Endometrial microvascular endothelial cells (primary cell): ENCODE data around the gene THSD4. TPM values are rescaled to one million over a fixed set of nuclear protein-coding genes. Genes with fewer than 3 reads are reported as not detected.

Source experiments
- in situ Hi-C: cut with HindIII; loops from 2 replicates; pipeline ENCODE4 v1.10.0; 2017; ENCODE audit warnings: low sequenced_read_pairs, low pct_unique_long_range_greater_than_20kb; ENCODE audit errors: inconsistent ontology term
- total RNA-seq: library from RNA; depleted of rRNA; stranded (reverse); fragments of >200 nt; gene quantifications from one replicate; pipeline ENCODE4 v1.2.3, GENCODE V29; 2015; ENCODE audit errors: inconsistent ontology term

Gene THSD4
- total RNA-seq, 1 donor from 2014 or later: 45.7 TPM

DNA sequence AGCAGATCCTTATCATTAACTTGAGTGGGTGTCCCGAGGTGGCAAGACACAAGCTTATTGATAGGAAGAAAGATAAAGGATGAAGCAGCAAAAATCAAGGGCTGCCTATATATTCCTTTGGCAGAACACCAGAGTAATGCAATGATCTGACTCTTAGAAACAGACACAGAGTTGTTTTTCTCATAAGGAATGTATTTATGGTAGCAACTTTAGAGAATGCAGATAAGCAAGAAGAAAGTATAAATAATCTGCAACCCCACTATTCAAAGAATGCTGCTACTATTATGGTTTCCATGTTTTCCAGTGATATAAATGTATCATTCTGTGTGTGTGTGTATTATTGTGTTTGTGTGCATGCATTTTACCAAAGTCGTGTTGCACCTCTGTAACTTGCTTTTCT lies 208.3 kb downstream of the THSD4 start:
- in situ Hi-C loops: no loop called here

DNA sequence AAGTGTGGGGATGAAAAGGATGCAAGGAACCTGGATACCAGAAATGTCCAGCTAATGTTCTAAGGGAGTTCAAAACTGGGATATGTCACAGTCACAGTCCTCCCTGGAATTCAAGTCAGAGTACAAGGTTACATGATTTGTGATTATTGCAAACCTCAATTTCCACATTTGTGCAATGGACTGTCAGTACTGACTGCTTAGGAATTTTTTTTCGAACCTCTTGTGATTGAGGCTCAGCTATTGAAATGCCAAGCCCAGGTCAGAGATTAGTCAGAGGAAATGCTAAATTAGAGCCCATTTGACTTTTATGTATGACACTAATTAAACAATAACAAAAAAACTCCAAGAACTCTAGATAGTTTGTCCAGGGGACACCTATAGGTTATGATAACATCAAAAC lies 210.2 kb downstream of the THSD4 start:
- in situ Hi-C loops: no loop called here

DNA sequence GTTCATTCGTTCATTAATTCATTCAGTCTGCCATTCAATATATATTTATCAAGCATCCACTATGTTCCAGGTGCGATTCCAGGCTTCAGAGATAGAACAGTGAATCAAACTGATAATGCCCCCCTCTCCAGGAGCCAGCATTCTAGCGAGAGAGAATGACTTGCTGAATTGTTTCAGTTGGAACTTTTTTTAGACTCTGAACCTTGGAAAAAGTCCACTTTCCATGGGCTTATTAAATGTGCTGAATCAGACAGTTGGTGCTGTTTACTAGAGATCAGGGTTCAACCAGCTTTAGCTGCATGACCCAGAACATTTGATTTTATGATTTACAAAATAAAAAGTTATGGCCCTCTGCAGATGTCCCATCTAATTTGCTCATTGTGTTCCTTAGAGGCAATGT lies 213.2 kb downstream of the THSD4 start:
- in situ Hi-C loops: no loop called here

DNA sequence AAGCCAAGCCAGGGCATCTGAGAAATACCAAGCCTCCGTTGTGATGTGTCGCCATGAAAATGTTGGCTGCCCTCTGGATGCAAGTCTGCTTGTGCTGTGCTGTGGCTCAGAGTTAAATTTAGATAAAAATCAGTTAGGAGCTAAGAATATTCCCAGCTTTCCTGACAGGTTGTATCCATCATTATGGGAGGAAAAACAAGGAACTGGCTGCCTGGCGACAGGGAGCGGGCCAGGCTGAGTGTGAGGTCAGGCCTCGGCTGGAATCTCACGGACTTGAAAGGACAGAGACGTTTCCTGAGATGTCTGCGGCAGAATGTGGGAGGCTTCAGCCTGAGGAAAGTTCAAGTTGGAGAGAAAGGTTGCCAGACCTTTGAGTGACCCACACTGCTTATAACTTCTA lies 213.8 kb downstream of the THSD4 start:
- in situ Hi-C loops: no loop called here

DNA sequence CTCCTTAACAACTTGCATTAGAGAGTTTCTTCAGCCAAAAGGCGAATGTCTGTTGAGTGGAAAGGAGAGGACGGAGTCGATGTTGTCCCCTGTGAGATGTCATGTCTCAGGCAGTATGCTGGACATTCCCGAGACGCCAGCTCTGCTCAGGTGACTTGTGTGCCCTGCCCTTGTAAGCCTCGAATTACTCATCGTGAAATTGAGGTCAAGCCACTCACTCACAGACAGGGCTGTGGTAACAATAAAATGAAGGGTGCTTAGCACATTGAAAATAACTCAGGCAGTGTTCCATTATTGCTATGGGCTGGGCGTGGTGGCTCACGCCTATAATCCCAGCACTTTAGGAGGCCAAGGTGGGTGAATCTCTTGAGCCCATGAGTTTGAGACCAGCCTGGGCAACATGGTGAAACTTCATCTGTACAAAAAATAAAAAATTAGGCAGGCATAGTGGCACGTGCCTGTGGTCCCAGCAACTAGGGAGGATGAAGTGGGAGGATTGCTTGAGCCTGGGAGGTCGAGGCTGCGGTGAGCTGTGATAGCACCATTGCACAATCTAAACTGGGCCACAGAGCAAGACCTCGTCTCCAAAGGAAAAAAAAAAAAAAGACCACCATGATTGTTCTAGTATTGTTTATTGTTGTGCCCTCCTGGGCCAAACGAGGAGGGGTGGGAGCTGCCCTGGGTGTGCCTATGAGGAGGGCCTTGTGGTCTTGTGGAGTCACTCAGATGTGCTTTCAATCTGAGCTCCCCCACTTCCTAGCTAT lies 214.4 kb downstream of the THSD4 start:
- in situ Hi-C loops: no loop called here

DNA sequence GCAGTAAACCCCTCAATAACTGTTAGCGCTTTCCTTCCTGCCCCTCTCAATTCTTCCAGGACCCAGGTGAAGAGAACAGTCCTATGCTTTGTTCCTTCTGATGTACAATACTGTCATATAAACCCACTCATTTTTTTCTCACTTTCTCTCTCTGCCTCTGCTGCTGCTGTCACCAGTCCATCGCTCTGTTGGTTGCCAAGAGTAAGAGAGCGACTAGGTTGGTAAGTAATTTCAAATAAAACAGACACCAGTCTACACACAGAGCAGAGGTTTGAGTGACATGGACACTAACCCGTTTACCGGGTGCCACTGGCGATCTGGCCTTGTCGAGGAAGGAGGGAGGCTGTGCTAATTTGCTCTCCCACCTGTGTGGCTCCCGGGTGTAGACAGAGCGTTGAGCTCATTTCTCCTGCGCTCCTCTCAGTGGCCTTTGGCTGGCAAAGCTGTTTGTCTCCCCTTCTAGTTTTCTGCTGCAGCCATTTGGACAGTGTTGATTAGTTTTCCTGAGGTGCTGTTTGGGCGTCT lies 215.4 kb downstream of the THSD4 start:
- in situ Hi-C loops: no loop called here

DNA sequence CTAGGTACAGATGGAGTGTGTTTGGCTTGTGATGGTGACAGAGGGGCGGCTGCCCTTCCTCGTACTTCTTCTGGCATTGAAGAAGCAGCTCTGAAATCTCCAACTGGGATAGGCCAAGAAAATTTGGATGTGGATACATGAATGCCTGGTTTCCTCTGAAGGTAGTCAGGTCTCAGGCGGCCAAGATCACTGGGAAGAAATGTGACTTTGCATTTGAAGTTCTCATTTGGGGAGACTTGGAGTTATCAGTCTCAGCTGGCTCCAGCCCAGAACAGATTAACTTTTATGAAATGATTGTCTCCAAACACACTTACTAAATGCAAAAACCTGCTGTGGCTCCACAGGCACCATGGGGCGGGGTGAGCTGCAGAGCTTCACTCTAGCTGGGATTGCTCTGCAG lies 215.9 kb downstream of the THSD4 start:
- in situ Hi-C loops: no loop called here

DNA sequence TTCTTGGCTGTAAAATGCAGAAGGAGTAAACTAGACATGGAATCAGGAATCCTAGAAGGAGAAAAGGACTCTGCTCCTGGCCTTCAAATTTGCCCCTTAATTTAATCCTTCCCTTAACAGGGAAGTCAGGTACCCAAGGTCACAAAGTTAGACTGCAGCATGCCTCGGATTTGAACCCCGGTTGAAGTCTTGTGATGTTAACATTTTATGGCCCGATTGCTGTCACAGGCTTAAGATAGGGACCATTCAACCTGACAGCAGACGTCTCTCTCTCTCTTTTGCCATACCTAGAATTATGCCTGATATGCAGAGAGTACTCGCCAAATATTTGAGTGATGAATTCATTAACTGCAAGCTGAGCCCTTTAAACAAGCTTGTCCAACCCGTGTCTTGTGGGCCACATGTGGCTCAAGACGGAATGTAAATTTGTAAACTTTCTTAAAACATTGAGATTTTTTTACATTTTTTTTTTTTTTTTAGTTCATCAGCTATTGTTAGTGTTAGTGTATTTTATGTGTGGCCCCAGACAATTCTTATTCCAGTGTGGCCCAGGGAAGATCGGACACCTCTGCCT lies 217.2 kb downstream of the THSD4 start:
- in situ Hi-C loops: no loop called here

DNA sequence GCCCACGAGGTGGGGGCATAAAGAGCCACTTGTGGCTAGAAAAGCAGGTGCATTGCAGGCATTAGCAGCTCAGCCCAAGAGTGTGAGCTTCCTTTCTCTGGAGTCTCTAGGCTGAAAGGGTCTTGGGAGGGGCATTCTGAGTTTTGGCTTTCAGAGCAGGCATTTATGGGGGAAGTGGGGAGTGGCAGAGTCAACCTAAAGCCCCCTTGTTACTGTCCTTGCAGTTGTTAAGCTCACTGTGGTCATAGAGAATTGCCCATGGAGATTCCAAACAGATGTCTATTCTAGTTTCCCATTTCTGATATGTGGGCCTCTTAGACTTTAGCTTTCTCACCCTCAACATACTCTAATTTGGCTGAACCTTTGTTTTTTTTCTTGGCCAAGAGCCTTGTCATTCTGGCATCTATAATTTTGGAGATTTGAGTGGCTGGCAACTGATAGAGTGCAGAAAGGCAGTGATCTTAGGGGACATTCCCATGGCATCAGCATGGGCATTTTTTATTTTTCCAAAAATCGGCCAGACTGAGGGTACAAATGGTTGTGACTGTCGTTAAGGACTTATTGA lies 217.9 kb downstream of the THSD4 start:
- in situ Hi-C loops: no loop called here

DNA sequence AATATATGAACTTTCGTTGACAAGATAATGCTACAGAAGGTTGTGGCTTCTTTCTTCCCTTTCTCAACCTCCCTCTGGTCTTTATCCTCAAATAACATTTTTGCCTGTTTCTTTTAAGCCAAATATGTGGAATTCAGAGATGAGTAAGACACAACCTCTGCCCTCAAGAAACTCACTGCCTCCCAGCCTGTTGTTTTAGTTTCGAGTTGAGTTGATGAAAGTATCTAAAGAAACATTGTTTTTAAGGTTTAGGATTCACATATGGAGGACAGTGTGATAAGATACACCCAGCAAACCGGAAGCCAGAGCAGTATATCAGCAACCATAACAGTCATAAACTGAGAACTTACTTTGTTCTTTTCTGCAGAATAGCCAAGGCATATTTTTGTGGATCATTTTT lies 218.6 kb downstream of the THSD4 start:
- in situ Hi-C loops: no loop called here

DNA sequence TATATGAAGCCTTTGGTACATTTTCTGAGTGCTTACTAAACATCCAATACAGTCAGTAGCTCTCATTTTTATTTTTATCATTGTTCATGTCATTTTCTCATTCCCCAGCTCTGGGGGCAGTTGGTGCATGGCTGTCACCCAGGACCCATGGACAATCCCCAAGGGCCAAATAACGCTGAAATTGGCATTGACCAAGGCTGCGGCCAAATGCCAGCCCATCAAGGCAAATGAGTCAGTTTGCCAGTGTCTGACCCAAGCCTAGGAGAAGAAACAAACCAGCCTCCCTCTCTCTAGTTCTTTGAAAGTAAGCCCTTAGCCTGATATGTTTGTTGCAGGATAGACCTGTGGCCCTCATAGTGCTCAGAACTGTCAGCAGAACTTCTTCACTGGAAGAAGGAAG lies 219.2 kb downstream of the THSD4 start:
- in situ Hi-C loops: no loop called here

DNA sequence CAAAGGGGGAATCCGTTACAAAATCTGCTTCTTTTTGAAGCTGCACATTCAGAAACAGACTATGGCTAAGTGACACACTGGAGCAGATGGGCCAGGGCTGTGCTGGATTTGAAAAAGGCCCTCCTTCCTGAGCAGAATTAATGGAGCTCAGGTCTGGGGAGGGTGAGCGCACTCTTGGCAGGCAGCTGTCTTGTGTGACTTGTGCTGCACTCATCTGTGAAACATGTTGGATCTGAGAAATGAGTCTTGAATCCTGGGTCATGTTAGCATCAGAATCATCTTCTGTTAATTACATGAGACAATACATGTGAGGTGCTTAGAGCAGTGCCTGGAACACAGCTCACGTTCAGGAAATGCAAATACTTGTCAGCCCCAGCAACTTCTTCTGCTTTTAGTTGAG lies 219.6 kb downstream of the THSD4 start:
- in situ Hi-C loops: no loop called here

DNA sequence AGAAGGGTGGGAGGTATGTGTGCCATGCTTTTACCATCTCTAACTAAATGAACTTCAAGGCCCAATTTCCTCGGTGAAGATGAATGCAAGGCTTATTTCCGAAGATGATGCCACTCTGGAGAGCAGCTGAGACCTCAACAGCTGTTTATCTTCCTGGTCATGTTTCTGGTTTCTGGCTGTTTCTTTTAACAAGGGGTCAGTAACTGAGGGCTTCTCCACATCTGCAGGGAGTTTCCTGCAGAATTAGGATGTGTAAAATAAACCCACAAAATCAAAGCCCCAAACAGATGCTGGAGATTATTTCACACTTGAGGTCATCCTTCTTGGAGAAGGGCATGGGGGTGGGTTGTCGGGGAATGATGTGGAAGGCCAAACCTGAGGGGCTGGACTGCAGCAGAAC lies 220.3 kb downstream of the THSD4 start:
- in situ Hi-C loops: no loop called here

DNA sequence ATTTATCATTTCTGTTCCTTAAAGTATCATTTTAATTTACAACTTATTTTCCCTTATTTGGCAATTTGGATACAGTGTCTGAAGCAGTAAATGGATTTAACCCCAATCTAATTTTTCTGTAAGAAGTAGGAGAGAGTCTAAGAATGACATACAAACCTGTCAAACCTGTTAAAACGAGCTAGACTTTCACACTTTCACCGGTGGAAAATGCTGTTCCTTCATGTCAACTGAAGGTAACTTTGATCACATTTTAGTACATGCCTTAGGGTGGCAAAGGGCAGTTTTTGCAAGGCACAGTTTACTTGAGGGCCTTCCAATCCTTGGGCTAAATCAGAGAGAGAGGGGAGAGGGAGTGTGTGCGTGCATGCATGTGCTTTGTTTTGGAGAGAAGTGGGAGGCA lies 221.4 kb downstream of the THSD4 start:
- in situ Hi-C loops: no loop called here

DNA sequence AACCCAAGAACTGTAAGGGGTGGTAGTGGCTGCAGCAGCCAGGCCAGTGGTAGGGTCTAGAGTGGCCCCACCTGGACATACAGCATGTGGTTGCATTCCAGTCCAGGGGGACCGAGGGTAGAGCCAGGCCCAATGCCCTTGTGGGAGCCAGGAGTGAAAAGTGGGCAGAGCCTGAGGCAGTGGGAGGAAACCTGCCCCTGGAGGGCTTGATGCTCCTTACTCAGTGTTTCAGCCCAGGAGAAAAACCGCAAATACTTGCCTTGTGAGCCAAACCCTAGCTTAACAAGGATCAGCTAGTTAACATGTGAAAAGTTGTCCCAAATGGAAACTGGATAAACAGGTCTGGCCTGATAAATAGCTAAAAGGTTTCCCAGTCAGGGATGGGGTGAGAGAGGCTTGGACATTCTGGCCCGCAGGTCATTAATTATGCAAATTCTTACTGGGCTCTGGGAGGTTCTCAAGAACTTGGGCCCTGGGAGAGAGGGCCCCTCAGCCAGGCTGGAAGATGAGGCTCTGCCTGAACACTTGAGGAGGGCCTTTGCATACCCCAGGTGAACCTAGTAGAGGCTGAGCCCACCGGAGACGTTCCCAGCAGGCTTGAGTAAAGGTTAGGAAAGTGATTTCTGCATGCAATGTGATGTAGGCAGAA lies 222.1 kb downstream of the THSD4 start:
- in situ Hi-C loops: no loop called here

DNA sequence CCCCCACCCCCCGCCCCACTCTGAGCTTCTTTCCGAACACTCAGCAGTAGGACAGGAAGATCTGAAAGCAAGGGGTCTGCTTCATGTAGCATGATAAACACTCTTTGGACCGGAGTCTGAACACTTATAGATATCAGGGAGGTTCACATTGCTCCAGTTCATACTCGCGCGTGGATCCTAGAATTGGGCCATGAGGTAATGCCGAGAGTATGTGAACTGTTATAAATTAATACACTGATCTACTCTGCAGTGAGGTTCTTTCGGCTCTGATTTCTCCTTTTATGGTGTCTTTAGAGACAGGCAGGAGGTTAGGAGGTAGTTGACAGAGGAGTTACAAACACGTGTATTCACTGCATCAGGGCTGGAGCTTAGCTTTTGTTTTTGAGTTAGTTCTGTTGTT lies 223.0 kb downstream of the THSD4 start:
- in situ Hi-C loops: no loop called here

DNA sequence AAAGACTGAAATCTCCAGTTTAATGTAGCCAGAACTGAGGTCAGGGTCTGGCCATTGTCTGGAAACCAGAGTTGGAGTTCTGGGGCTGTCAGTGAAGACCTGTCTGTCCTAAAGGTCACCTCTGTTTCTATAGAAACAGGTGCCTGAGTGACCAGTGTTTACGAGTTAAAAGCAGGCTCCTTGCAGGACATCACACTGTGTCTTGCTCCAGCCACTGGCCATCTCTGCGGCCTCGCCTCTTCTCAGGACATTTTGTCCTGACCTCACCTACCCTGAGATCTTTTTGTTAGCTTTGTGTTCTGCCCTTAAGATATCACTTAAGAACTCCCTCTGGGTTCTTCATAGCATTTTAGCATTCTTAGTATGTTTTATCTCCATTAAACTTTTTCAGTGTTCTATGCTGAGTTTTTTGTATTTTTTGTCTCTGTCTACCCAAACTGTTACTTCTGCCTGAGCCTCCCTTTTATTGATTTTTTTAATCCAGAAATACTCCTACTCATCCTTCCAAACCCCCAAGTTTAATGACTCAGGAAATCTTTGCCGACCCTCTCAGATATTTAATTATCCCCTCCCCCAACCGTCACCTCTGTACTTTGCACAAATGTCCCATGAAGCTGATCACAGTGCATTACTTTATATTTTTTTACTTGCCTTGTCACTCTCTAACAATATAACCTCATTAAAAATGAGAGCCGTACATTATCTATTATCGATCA lies 223.7 kb downstream of the THSD4 start:
- in situ Hi-C loops: no loop called here

DNA sequence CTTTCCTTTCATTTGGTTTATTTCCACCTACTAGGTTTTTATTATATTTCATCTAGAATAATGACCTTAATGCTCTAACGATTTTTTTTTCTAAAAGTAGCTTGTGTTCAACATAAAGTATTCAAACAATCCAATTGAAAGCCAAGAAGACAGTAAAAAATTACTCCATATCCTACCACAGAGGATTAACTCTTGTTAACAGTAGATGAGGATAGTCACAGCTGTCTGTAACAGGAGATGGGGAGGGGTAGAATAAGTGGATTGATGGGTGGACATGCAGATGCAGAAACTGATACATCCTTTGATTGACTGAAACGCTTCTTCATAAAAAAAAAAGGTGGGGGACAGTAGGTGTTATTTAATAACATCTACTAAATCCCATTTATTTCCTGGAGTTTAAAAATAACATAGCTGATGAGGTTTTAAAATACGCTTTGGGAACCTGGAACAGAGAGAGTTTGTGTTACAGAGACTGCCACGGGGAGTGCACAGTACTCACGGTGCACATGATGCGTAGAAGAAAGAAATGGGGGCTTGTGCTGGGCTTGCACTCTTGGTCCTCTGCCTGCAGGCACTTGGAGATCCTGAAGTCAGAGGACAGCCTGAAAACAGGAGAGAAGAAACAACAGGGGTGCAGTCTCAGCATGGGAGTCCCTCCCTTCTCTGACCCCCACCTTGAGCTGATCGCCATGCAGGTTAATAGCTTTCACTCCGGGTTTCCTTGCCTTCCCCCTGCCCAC lies 226.7 kb downstream of the THSD4 start:
- in situ Hi-C loops: no loop called here

DNA sequence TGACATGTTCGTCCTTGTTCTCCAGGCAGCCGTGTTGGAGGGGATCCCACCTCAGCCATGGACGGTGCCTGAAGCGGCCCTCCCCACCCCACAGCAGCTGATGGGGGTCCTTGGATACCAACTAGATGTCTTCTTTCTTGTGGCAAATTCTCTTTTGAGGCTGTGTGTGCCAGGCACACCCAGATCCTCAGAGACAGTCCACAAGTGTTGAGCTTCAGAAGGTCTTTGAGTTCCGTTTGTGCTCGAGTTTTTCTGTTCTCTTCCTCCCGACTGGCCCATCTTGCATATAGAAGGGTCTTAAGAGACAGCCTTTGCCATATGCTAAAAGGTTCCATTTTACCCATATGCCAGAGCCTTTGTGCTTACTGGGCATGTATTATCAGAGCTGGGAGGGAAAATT lies 227.4 kb downstream of the THSD4 start:
- in situ Hi-C loops: no loop called here
